B cell (primary cell): ENCODE results near the gene FAF1. TPM values are rescaled to one million over a fixed set of nuclear protein-coding genes. Genes with fewer than 3 reads are reported as not detected.

ENCODE experiments used
- ATAC-seq: fragments of 200-7000 bp; cut with Tn5 transposase; one replicate; pipeline ENCODE4 v1.10.0; 2021; ENCODE audit warnings: low read depth, mild to moderate bottlenecking, moderate number of reproducible peaks, moderate library complexity
- CTCF ChIA-PET: fragments of 350-600 bp; sonication (Branson Sonifier 250); formaldehyde crosslinking; loops from one replicate; lab custom pipeline; 2021; ENCODE audit warnings: antibody characterized with exemption, inconsistent platforms; lab: Charles Lee
- POLR2A ChIA-PET: fragments of 350-600 bp; sonication (Branson Sonifier 250); formaldehyde crosslinking; loops from one replicate; lab custom pipeline; 2021; ENCODE audit warnings: antibody characterized with exemption; lab: Charles Lee
- DNase-seq: peaks from one replicate; pipeline ENCODE4 v3.0.0; 2013
- H2AFZ ChIP-seq: 2 replicates; pipeline ENCODE4 v1.6.1; 2012; ENCODE audit warnings: mild to moderate bottlenecking, low read depth, low read length; ENCODE audit not compliant: insufficient read depth, poor library complexity, severe bottlenecking
- H3K27ac ChIP-seq, 2 donors: 1 replicate in 1 of 2; 2 replicates in 1 of 2; pipeline ENCODE4 v1.5.1; 2012 to 2013; ENCODE audit warnings: low read length in 2 of 2, mild to moderate bottlenecking in 2 of 2, moderate library complexity in 1 of 2
- H3K27me3 ChIP-seq, 4 experiments: fragments of 200-600 bp in 1 of 4; sonication (generic) in 1 of 4; replicated peaks in 1 of 4; 1 replicate in 2 of 4; 2 replicates in 2 of 4; pipeline versions ENCODE4 v1.6.1 to v1.7.0; 2013 to 2016; ENCODE audit warnings: low read length in 3 of 4, mild to moderate bottlenecking in 2 of 4, mixed read lengths in 1 of 4, moderate library complexity in 1 of 4; ENCODE audit not compliant: insufficient read depth in 4 of 4, control insufficient read depth in 3 of 4; ENCODE audit errors: control extremely low read depth in 1 of 4
- H3K36me3 ChIP-seq, 2 experiments: replicated peaks in 1 of 2; 1 replicate in 1 of 2; 2 replicates in 1 of 2; pipeline versions ENCODE4 v1.6.1 to v1.7.1; 2013; ENCODE audit warnings: low read length in 1 of 2; ENCODE audit not compliant: insufficient read depth in 2 of 2, control insufficient read depth in 1 of 2; ENCODE audit errors: control extremely low read depth in 1 of 2, extremely low read depth in 1 of 2
- H3K4me1 ChIP-seq, 2 donors: fragments of 200-600 bp in 1 of 2; sonication (generic) in 1 of 2; 1 replicate in 1 of 2; 2 replicates in 1 of 2; pipeline versions ENCODE4 v1.5.1 to v1.6.1; 2013 to 2017; ENCODE audit warnings: low read length in 2 of 2; ENCODE audit not compliant: control insufficient read depth in 2 of 2, insufficient read depth in 2 of 2
- H3K4me2 ChIP-seq: replicated peaks from 2 replicates; pipeline ENCODE3; 2012; ENCODE audit warnings: mild to moderate bottlenecking, low read depth, low read length; ENCODE audit not compliant: poor library complexity, severe bottlenecking
- H3K4me3 ChIP-seq, 5 experiments: fragments of 200-600 bp in 1 of 5; sonication (generic) in 1 of 5; 1 replicate in 3 of 5; 2 replicates in 2 of 5; pipeline versions ENCODE4 v1.5.1 to v1.7.0; 2011 to 2016; ENCODE audit warnings: low read length in 4 of 5, mild to moderate bottlenecking in 4 of 5, low read depth in 2 of 5, control low read depth in 1 of 5, moderate library complexity in 1 of 5; ENCODE audit not compliant: insufficient read depth in 1 of 5; ENCODE audit errors: control extremely low read depth in 1 of 5, extremely low read depth in 1 of 5
- H3K79me2 ChIP-seq: fragments of 200-600 bp; sonication (generic); one replicate; pipeline ENCODE4 v1.6.0; 2016; ENCODE audit warnings: low read length; ENCODE audit not compliant: control insufficient read depth, insufficient read depth
- H3K9ac ChIP-seq: fragments of 200-600 bp; sonication (generic); 2 replicates; pipeline ENCODE4 v1.6.1; 2017; ENCODE audit warnings: mild to moderate bottlenecking, low read length, moderate library complexity
- H3K9me3 ChIP-seq, 3 donors: one replicate each; pipeline versions ENCODE4 v1.6.1 to v1.7.1; 2013; ENCODE audit warnings: low read length in 2 of 3; ENCODE audit not compliant: control insufficient read depth in 2 of 3, insufficient read depth in 1 of 3; ENCODE audit errors: control extremely low read depth in 1 of 3
- H4K20me1 ChIP-seq: 2 replicates; pipeline ENCODE4 v1.6.0; 2012; ENCODE audit warnings: mild to moderate bottlenecking, low read length; ENCODE audit not compliant: insufficient read depth, control insufficient read depth, poor library complexity, severe bottlenecking
- H3K27ac Mint-ChIP-seq: one replicate; pipeline ENCODE4 v1.8.0; 2021; ENCODE audit warnings: mixed read lengths
- H3K27me3 Mint-ChIP-seq: one replicate; pipeline ENCODE4 v1.8.0; 2021; ENCODE audit warnings: mixed read lengths
- H3K4me1 Mint-ChIP-seq: one replicate; pipeline ENCODE4 v1.8.0; 2021; ENCODE audit warnings: mixed read lengths
- H3K4me3 Mint-ChIP-seq: one replicate; pipeline ENCODE4 v1.8.0; 2021; ENCODE audit warnings: mixed read lengths
- H3K9me3 Mint-ChIP-seq: one replicate; pipeline ENCODE4 v1.8.0; 2022; ENCODE audit warnings: mixed read lengths; ENCODE audit not compliant: insufficient read depth
- EZH2 ChIP-seq: IDR thresholded peaks from 2 replicates; pipeline ENCODE4 v1.6.1; 2012; ENCODE audit warnings: borderline replicate concordance, low read depth, mild to moderate bottlenecking, moderate library complexity, low read length; ENCODE audit not compliant: insufficient read depth, poor library complexity, severe bottlenecking
- WGBS: methylation state at CpG from one replicate; pipeline ENCODE4 v1.1.5; 2013; ENCODE audit warnings: missing lambda C conversion rate; ENCODE audit not compliant: insufficient coverage; 5-methylcytosine and 5-hydroxymethylcytosine counted together
- intact Hi-C: fragments of 100-400 bp; cut with micrococcal nuclease; formaldehyde crosslinking; loops from one replicate; pipeline ENCODE4 v1.10.0; 2022
- polyA plus RNA-seq: library from polyadenylated mRNA; depleted of rRNA; stranded (reverse); fragments of >200 nt; gene quantifications from 2 replicates; pipeline ENCODE4 v1.2.3, GENCODE V29; 2012
- total RNA-seq, 2 donors: library from RNA; stranded (reverse); fragments of 120-200 nt in 1 of 2; gene quantifications; 1 replicate in 1 of 2; 2 replicates in 1 of 2; pipeline versions ENCODE4 v1.2.3 to v1.2.4, GENCODE V29; 2013 to 2022
- TF ChIP-seq, protein P1 (sequence below): fragments of 200-600 bp; IDR thresholded peaks from one replicate; pipeline ENCODE4 v1.8.0; 2022; ENCODE audit warnings: antibody characterized with exemption, mild to moderate bottlenecking

FAF1 gene
- total and polyA plus RNA-seq, 2 donors (not counting 1 experiment from before 2014, with no cell fraction given) = 10.1 to 58.4 TPM

DNA sequence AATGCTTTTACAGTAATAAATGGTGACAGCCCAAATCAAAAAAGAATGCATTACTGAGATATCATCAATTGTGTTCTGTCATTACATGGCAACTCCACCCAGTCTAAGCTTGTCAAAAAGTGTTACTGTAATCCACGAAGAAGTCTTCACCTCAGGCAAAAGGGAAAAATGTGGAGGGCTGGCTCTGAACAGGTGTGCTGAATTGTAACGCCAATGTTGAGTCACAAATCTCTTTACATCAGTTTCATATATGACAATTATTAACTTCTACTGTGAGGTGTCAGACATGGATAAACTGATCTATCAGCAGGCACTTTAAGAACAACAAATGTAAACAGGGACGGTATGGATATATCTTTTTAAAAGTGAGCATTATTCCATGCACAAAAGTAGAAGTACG is 438.4 kb downstream of the FAF1 start:
- Mint-ChIP-seq H3K4me3 (no peak overlapping the region), H3K9me3 (peaks cover 7% of the 10 kb centered on the region), H3K4me1 (no peaks in the 10 kb centered on the region), H3K27ac (no peak overlapping the region), H3K27me3 (no peaks in the 10 kb centered on the region)
- Histone ChIP-seq H3K9ac (no peak overlapping the region), H3K4me1 (no peaks in the 10 kb centered on the region), H3K27ac (no peak overlapping the region), H3K9me3 (peaks cover 0 to 4% (median 0%) of the 10 kb centered on the region in 3 donors), H3K4me3 (no peak overlapping the region), H3K27me3 (no peaks in the 10 kb centered on the region), H3K36me3 (peaks cover 0 to 6% of the 10 kb centered on the region in 2 experiments), H4K20me1 (no peaks in the 10 kb centered on the region), H2AFZ (no peak overlapping the region), H3K79me2 (no peaks in the 10 kb centered on the region), H3K4me2 (no peak overlapping the region)
- no peak for ATAC-seq
- no CpG with 5 or more reads among the region's 4 CpGs for WGBS
- ChIA-PET POLR2A (no interaction called here), CTCF (interaction anchor here (0.9 kb wide), 1 partner anchor 8 kb away, joined by 3 read pairs; no protein-coding TSS in a partner anchor)
- DNase-seq = no peak
- TF ChIP-seq EZH2 = no peak
- TF ChIP-seq, protein P1, sequence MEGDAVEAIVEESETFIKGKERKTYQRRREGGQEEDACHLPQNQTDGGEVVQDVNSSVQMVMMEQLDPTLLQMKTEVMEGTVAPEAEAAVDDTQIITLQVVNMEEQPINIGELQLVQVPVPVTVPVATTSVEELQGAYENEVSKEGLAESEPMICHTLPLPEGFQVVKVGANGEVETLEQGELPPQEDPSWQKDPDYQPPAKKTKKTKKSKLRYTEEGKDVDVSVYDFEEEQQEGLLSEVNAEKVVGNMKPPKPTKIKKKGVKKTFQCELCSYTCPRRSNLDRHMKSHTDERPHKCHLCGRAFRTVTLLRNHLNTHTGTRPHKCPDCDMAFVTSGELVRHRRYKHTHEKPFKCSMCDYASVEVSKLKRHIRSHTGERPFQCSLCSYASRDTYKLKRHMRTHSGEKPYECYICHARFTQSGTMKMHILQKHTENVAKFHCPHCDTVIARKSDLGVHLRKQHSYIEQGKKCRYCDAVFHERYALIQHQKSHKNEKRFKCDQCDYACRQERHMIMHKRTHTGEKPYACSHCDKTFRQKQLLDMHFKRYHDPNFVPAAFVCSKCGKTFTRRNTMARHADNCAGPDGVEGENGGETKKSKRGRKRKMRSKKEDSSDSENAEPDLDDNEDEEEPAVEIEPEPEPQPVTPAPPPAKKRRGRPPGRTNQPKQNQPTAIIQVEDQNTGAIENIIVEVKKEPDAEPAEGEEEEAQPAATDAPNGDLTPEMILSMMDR = no peak
- intact Hi-C loops = no loop called here

DNA sequence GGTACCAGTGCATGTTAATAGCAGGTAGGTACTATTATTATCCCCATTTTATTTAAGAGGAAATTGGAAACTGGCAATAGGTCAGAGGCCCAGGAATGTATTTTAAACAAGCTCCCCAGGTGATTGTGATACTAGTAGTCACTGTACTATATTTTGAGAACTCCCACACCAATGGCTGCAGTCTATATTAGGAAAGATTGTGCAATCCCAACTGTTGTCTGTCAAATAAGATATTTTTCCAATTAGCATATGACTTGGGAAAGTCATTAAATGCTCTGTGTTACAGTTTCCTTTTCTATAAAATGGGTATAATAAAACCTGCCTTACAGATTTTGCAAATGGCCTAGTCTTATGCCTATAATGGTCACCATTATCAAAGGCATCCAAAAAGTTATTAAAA is 442.6 kb downstream of the FAF1 start:
- Histone ChIP-seq H3K4me2 (no peak overlapping the region), H3K79me2 (no peaks in the 10 kb centered on the region), H3K9me3 (peaks cover 0 to 3% (median 0%) of the 10 kb centered on the region in 3 donors), H3K4me3 (no peak overlapping the region), H3K36me3 (peaks cover 0 to 8% of the 10 kb centered on the region in 2 experiments), H3K4me1 (no peaks in the 10 kb centered on the region), H3K27ac (no peak overlapping the region), H4K20me1 (no peaks in the 10 kb centered on the region), H3K27me3 (no peaks in the 10 kb centered on the region), H3K9ac (no peak overlapping the region), H2AFZ (no peak overlapping the region)
- POLR2A ChIA-PET = no interaction called here
- no peak for DNase-seq
- TF ChIP-seq, protein P1 = no peak
- no peak for TF ChIP-seq EZH2
- intact Hi-C loops = no loop called here
- no peak for ATAC-seq
- Mint-ChIP-seq H3K4me1 (no peaks in the 10 kb centered on the region), H3K4me3 (no peak overlapping the region), H3K27me3 (no peaks in the 10 kb centered on the region), H3K27ac (no peak overlapping the region), H3K9me3 (no peaks in the 10 kb centered on the region)
- CTCF ChIA-PET = no interaction called here
